HepG2 (cell line): Measurements from ENCODE around the gene FNBP1L. TPM values are rescaled to one million over a fixed set of nuclear protein-coding genes. Genes with fewer than 3 reads are reported as not detected.
A peak's percentile ranks its signal among the peaks of the same experiment; 100 is the strongest.

Source experiments
- HNRNPH1 ChIP-seq: fragments of 200-400 bp; formaldehyde crosslinking; optimal IDR thresholded peaks from 2 replicates; pipeline ENCODE3; 2017; ENCODE audit warnings: mild to moderate bottlenecking, low read depth, low read length
- NFRKB ChIP-seq: fragments of 450-650 bp; IDR thresholded peaks from 2 replicates; pipeline ENCODE4 v1.6.1; 2017
- NR2F1 ChIP-seq, 2 experiments: fragments of 450-650 bp in 1 of 2; formaldehyde crosslinking in 1 of 2; IDR thresholded peaks; 2 replicates each; pipeline versions ENCODE4 v1.5.0 to v1.6.1; 2016 to 2020; ENCODE audit warnings: mild to moderate bottlenecking in 1 of 2, missing compliant biosample characterization in 1 of 2, missing genetic modification reagents in 1 of 2, moderate library complexity in 1 of 2
- PAWR ChIP-seq: sonication (generic); formaldehyde crosslinking; IDR thresholded peaks from 2 replicates; pipeline ENCODE4 v1.4.0; 2020; ENCODE audit warnings: missing genetic modification reagents, mild to moderate bottlenecking, borderline replicate concordance
- RNF219 ChIP-seq: sonication (generic); formaldehyde crosslinking; IDR thresholded peaks from 2 replicates; pipeline ENCODE4 v1.5.0; 2020; ENCODE audit warnings: mild to moderate bottlenecking, missing genetic modification reagents
- STAG1 ChIP-seq: sonication (generic); formaldehyde crosslinking; IDR thresholded peaks from 2 replicates; pipeline ENCODE4 v1.4.0; 2020; ENCODE audit warnings: missing genetic modification reagents
- WIZ ChIP-seq: sonication (generic); formaldehyde crosslinking; IDR thresholded peaks from 2 replicates; pipeline ENCODE4 v1.5.1; 2020; ENCODE audit warnings: mild to moderate bottlenecking, missing genetic modification reagents
- ZNF275 ChIP-seq: sonication (generic); formaldehyde crosslinking; IDR thresholded peaks from 2 replicates; pipeline ENCODE4 v1.8.0; 2022; ENCODE audit warnings: missing genetic modification reagents, mild to moderate bottlenecking, inconsistent platforms, borderline replicate concordance
- ZNF687 ChIP-seq: sonication (generic); formaldehyde crosslinking; IDR thresholded peaks from 2 replicates; pipeline ENCODE4 v1.5.1; 2020; ENCODE audit warnings: mild to moderate bottlenecking, missing genetic modification reagents, moderate library complexity
- polyA plus RNA-seq, 8 experiments: library from polyadenylated mRNA; depleted of rRNA in 3 of 8; stranded (reverse) in 7 of 8; unstranded in 1 of 8; fragments of >200 nt; fragmentation: Illumina TruSeq in 4 of 8; extraction: Trizol in 4 of 8; gene quantifications; 2 replicates each; pipeline versions ENCODE4 v1.2.1 to v1.2.3, GENCODE V29; 2011 to 2016; ENCODE audit warnings: low read depth in 4 of 8, missing spikeins in 1 of 8, mixed read lengths in 1 of 8; ENCODE audit not compliant: insufficient read depth in 1 of 8
- total RNA-seq, 5 experiments: library from RNA; depleted of rRNA; stranded (reverse); fragments of >200 nt; fragmentation: Illumina TruSeq; extraction: Trizol; gene quantifications; 2 replicates each; pipeline ENCODE4 v1.2.3, GENCODE V29; 2016; ENCODE audit warnings: low read depth in 1 of 5
- TF ChIP-seq, protein P1 (sequence below): sonication (generic); formaldehyde crosslinking; IDR thresholded peaks from 2 replicates; pipeline ENCODE4 v1.4.0; 2020; ENCODE audit warnings: missing genetic modification reagents, mild to moderate bottlenecking, borderline replicate concordance

The FNBP1L gene
- total and polyA plus RNA-seq, 2 of the 13 experiments (the other 11 are each of a cell fraction or from before 2014, with no cell fraction given), result 24.1 to 27.1 TPM

- peak; percentile 96 for TF ChIP-seq ZNF687
- TF ChIP-seq STAG1 (CRISPR knock-in tag), result no peak
- no peak for TF ChIP-seq RNF219
- peak in 1 of 2 experiments; percentile 27; a peak in 1 of 4 replicates for TF ChIP-seq NR2F1 (CRISPR knock-in tag; IDR thresholded peaks at IDR 0.05)
- no peak for TF ChIP-seq ZNF275 (CRISPR knock-in tag)
- TF ChIP-seq PAWR (CRISPR knock-in tag), result no peak
- TF ChIP-seq NFRKB, result no peak
- TF ChIP-seq HNRNPH1, result no peak
- no peak for TF ChIP-seq WIZ (CRISPR knock-in tag)
- TF ChIP-seq, protein P1, sequence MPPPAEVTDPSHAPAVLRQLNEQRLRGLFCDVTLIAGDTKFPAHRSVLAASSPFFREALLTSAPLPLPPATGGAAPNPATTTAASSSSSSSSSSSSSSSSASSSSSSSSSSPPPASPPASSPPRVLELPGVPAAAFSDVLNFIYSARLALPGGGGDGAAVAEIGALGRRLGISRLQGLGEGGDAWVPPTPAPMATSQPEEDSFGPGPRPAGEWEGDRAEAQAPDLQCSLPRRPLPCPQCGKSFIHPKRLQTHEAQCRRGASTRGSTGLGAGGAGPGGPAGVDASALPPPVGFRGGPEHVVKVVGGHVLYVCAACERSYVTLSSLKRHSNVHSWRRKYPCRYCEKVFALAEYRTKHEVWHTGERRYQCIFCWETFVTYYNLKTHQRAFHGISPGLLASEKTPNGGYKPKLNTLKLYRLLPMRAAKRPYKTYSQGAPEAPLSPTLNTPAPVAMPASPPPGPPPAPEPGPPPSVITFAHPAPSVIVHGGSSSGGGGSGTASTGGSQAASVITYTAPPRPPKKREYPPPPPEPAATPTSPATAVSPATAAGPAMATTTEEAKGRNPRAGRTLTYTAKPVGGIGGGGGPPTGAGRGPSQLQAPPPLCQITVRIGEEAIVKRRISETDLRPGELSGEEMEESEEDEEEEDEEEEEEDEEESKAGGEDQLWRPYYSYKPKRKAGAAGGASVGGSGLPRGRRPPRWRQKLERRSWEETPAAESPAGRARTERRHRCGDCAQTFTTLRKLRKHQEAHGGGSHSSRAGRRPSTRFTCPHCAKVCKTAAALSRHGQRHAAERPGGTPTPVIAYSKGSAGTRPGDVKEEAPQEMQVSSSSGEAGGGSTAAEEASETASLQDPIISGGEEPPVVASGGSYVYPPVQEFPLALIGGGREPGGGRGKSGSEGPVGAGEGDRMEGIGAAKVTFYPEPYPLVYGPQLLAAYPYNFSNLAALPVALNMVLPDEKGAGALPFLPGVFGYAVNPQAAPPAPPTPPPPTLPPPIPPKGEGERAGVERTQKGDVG (CRISPR knock-in tag), result no peak
Measured at GRCh38 chr1:93591676-93592550, 144.0 kb downstream of the FNBP1L start (continued).
